DND-41 (cell line): ENCODE measurements around the gene PACSIN1.

ENCODE experiments used
- ATAC-seq: fragments of 200-7000 bp; cut with Tn5 transposase; 3 replicates; pipeline ENCODE4 v1.9.1; 2021; ENCODE audit warnings: low read depth; ENCODE audit not compliant: insufficient read depth
- DNase-seq: peaks from one replicate; pipeline ENCODE4 v3.0.0-alpha.2; 2020
- H2AFZ ChIP-seq: 2 replicates; pipeline ENCODE4 v1.6.0; 2012; ENCODE audit warnings: low read depth, low read length
- H3K27ac ChIP-seq: 2 replicates; pipeline ENCODE4 v1.5.1; 2012; ENCODE audit warnings: low read length, inconsistent platforms
- H3K27me3 ChIP-seq: fragments of 200-600 bp; sonication (generic); 2 replicates; pipeline ENCODE4 v1.6.0; 2012; ENCODE audit warnings: low read length, mild to moderate bottlenecking, inconsistent platforms; ENCODE audit not compliant: insufficient read depth, poor library complexity
- H3K36me3 ChIP-seq: 2 replicates; pipeline ENCODE4 v1.5.1; 2012; ENCODE audit warnings: low read length, inconsistent platforms; ENCODE audit not compliant: insufficient read depth
- H3K4me1 ChIP-seq: 2 replicates; pipeline ENCODE4 v1.5.1; 2012; ENCODE audit warnings: mild to moderate bottlenecking, low read length; ENCODE audit not compliant: insufficient read depth
- H3K4me2 ChIP-seq: 2 replicates; pipeline ENCODE4 v1.6.0; 2012; ENCODE audit warnings: mild to moderate bottlenecking, moderate library complexity, low read length, inconsistent platforms; ENCODE audit not compliant: insufficient read depth
- H3K4me3 ChIP-seq, 2 experiments: fragments of 200-600 bp in 1 of 2; shearing (Covaris generic) in 1 of 2; 2 replicates each; pipeline ENCODE4 v1.5.1; 2012 to 2016; ENCODE audit warnings: inconsistent platforms in 2 of 2, low read length in 2 of 2, mild to moderate bottlenecking in 2 of 2, low read depth in 1 of 2, moderate library complexity in 1 of 2
- H3K79me2 ChIP-seq: 2 replicates; pipeline ENCODE4 v1.6.0; 2012; ENCODE audit warnings: low read length, inconsistent platforms; ENCODE audit not compliant: insufficient read depth
- H3K9ac ChIP-seq: 2 replicates; pipeline ENCODE4 v1.6.0; 2012; ENCODE audit warnings: low read depth, mild to moderate bottlenecking, inconsistent platforms, low read length, moderate library complexity
- H3K9me3 ChIP-seq: 2 replicates; pipeline ENCODE4 v1.5.1; 2012; ENCODE audit warnings: low read length, moderate library complexity, mild to moderate bottlenecking, inconsistent platforms; ENCODE audit not compliant: insufficient read depth, severe bottlenecking
- H4K20me1 ChIP-seq: 2 replicates; pipeline ENCODE4 v1.6.0; 2012; ENCODE audit warnings: low read length; ENCODE audit not compliant: insufficient read depth
- EZH2 ChIP-seq: IDR thresholded peaks from 3 replicates; pipeline ENCODE4 v1.6.1; 2012; ENCODE audit warnings: borderline replicate concordance, low read depth, mild to moderate bottlenecking, moderate library complexity, low read length, inconsistent platforms; ENCODE audit not compliant: severe bottlenecking
- TF ChIP-seq, protein P1 (sequence below): IDR thresholded peaks from 2 replicates; pipeline ENCODE4 v1.5.1; 2012; ENCODE audit warnings: borderline replicate concordance, low read length, moderate library complexity, mild to moderate bottlenecking; ENCODE audit not compliant: poor library complexity, severe bottlenecking; ENCODE audit errors: extremely low read depth

Gene PACSIN1

DNA sequence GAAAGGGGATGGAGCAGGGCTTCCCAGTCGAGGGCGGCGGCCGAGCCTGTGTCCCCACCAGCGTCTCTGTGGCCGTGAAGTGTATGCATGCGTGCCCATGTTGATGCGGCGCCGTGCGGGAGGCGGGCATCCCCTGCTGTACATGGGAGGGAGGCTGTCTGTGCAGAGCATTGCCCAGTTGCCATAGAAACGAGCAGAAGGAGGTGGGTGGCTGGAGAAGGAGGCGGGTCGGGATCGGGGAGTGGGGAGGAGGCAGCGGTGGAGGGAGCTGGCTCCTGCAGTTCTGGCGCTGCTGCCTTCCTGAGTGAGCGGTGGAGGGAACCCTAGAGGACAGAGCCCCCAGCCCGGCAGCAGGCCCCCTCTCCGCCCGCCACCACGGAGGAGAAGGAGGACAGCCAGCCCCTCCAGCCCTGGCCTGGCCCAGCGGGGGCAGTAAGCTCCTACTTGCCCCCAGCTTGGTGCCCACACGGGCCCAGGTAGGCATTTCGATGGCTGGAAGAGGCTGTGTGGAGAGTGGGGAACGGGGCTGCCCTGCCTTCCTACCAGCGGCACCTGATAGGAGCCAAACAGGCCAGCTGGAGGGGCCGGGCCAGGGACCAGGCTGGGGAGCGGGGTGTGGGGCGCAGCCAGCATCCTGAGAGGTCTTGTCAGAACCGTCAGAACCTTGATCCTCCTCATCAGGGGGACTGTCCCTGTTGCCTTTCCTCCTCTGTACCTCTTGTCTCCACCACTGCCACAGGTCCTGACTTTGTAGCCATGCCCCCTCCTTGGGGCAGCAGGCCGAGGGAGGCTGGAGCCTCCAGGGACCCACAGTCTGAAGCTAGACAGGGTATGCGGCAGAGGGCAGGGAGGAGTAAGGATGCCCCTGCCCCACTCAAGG is 49.0 kb downstream of the PACSIN1 start:
- TF ChIP-seq, protein P1, sequence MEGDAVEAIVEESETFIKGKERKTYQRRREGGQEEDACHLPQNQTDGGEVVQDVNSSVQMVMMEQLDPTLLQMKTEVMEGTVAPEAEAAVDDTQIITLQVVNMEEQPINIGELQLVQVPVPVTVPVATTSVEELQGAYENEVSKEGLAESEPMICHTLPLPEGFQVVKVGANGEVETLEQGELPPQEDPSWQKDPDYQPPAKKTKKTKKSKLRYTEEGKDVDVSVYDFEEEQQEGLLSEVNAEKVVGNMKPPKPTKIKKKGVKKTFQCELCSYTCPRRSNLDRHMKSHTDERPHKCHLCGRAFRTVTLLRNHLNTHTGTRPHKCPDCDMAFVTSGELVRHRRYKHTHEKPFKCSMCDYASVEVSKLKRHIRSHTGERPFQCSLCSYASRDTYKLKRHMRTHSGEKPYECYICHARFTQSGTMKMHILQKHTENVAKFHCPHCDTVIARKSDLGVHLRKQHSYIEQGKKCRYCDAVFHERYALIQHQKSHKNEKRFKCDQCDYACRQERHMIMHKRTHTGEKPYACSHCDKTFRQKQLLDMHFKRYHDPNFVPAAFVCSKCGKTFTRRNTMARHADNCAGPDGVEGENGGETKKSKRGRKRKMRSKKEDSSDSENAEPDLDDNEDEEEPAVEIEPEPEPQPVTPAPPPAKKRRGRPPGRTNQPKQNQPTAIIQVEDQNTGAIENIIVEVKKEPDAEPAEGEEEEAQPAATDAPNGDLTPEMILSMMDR, result no peak
- no peak for TF ChIP-seq EZH2
- H3K4me2 ChIP-seq, result no peak overlapping the region
- no peaks in the 10 kb centered on the region for H4K20me1 ChIP-seq
- no peaks in the 10 kb centered on the region for H3K79me2 ChIP-seq
- H3K4me3 ChIP-seq, result no peak overlapping the region
- no peaks in the 10 kb centered on the region for H3K27me3 ChIP-seq
- H3K9ac ChIP-seq, result no peak overlapping the region
- no peak for DNase-seq
- no peaks in the 10 kb centered on the region for H3K9me3 ChIP-seq
- ATAC-seq, result no peak
- H3K36me3 ChIP-seq, result no peaks in the 10 kb centered on the region
- no peak overlapping the region for H2AFZ ChIP-seq
- H3K27ac ChIP-seq, result no peak overlapping the region
- H3K4me1 ChIP-seq, result no peaks in the 10 kb centered on the region

DNA sequence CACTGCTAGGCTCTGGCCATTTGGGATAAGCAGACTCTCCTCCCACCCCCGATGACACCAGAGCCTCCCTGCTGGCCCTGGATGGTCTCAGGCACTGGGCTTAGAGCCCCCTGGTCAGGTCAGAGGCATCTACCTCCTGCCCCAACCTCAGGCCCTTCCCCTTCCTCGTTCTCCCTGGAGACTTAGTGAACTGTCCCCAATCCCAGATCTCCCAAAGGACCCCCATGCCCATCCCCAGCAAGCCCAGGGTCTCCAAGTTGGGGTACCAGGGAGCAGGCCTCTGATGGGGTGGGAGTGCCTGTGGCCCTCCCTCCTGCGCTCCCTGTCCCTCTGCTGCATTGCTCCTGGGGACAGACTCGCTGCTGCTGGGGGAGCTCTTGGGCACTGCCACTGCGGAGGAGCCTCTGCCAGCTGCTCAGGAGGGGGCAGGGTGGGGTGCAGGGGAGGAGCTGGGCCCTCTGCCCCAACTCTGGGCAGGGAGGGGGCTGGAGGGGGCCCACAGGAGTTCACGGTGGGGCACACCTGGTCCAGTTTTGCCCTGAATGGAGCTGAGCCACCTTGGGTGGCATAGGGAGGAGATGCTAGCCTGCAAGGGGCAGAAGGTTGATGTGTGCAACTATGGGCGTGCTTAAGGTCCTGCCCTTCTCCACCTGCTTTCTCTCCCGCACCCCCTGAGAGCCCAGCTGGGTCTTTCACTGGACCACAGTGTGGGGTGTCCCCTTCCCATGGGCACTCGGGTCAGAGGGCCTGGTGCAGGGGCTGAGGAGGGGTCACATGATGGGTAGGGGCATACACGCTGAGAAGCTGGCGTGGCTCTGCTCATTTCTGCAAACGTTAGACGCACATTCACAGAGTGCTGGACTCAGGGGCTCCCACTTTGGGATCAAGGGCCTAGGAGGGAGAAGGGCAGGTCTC is 49.9 kb downstream of the PACSIN1 start:
- H3K4me2 ChIP-seq, result no peak overlapping the region
- H2AFZ ChIP-seq, result no peak overlapping the region
- H3K79me2 ChIP-seq, result no peaks in the 10 kb centered on the region
- no peak for ATAC-seq
- H3K4me1 ChIP-seq, result no peaks in the 10 kb centered on the region
- H3K9me3 ChIP-seq, result no peaks in the 10 kb centered on the region
- H3K27me3 ChIP-seq, result no peaks in the 10 kb centered on the region
- no peak for DNase-seq
- H4K20me1 ChIP-seq, result no peaks in the 10 kb centered on the region
- H3K27ac ChIP-seq, result no peak overlapping the region
- no peak overlapping the region for H3K9ac ChIP-seq
- no peaks in the 10 kb centered on the region for H3K36me3 ChIP-seq
- TF ChIP-seq, protein P1, result no peak
- TF ChIP-seq EZH2, result no peak
- no peak overlapping the region for H3K4me3 ChIP-seq

DNA sequence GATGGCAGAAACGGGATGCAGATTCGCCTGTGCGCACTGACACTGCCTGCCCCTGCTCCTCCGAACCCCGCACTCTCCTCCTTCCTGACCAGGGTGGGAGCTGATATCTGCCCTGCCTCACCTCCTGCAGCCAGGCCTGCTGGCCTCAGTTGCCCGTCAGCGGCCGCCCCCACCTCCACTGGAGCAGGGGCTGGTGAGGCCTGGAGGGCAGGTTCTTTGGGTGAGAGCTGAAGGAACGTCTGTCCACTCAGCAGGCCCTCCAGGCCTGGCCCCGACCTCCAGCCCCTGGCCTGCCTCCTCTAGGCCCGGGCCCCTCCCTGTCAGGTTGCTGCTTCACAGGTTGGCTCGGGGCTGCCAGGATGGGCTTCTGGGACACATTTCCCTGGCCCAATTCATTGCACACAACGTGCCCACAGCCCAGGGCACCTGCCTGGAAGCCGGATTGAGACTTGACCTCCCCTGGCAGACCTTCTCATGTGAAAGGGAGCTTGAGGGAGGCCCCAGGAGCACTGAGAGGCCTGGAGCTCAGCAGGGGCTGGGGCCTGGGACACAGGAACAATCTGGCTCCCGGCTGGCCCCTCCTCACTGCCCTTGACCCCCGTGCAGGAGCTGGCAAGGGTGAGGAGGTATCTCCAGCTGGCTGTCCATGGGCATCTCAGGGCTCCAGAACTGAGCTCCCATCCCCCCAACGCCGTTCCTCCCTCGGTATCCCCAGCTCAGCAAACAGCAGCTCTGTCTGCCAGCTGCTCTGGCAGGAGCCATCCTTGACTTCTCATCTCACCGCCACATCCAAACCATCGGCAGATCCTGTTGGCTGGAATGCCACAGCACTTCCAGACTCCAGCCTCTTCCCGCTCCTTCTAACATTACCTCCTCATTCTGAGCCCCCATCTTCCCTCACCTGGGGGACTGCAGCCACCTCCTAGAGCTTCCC is 50.8 kb downstream of the PACSIN1 start:
- Histone ChIP-seq H3K4me1 (no peaks in the 10 kb centered on the region), H3K9me3 (no peaks in the 10 kb centered on the region), H3K4me2 (no peak overlapping the region), H4K20me1 (no peaks in the 10 kb centered on the region), H3K36me3 (no peaks in the 10 kb centered on the region), H3K27me3 (no peaks in the 10 kb centered on the region), H3K27ac (no peak overlapping the region), H2AFZ (no peak overlapping the region), H3K4me3 (no peak overlapping the region), H3K79me2 (no peaks in the 10 kb centered on the region), H3K9ac (no peak overlapping the region)
- TF ChIP-seq, protein P1, result no peak
- TF ChIP-seq EZH2, result no peak
- ATAC-seq (no peak), DNase-seq (no peak)
